Ascending aorta (tissue), 1 donor: ENCODE data around the gene RPP14. TPM values are rescaled to one million over a fixed set of nuclear protein-coding genes. Genes with fewer than 3 reads are reported as not detected.

ENCODE experiments used
- total RNA-seq: library from RNA; depleted of rRNA; stranded (reverse); fragments of >200 nt; gene quantifications from one replicate; pipeline ENCODE4 v1.1.0, GENCODE V29; 2016

Gene RPP14
- total RNA-seq, 1 donor from 2014 or later = 32.5 TPM

Other genes with a start within 250 kb of the RPP14 start
- 10.0 TPM for gene DNASE1L3, start 95.3 kb upstream of the RPP14 start, total RNA-seq
- gene ABHD6, start 68.5 kb upstream of the RPP14 start, total RNA-seq = 6.9 TPM
- gene HTD2, start 275 bp downstream of the RPP14 start, total RNA-seq = 0.53 TPM
- 14.8 TPM for gene PXK, start 26.6 kb downstream of the RPP14 start, total RNA-seq
- 30.7 TPM for gene PDHB, start 127.6 kb downstream of the RPP14 start, total RNA-seq
- gene KCTD6, start 185.9 kb downstream of the RPP14 start, total RNA-seq = 6.6 TPM
- gene ACOX2, start 230.9 kb downstream of the RPP14 start, total RNA-seq = 32.6 TPM